Activated T-cell treated with anti-CD3 and anti-CD28 coated beads, Interleukin-2, amount 50 U/mL, for 1 hour (primary cell): ENCODE results near the gene CNIH3.

Experiments
- DNase-seq: peaks from one replicate; pipeline ENCODE4 v3.0.0-alpha.2; 2020

CNIH3 gene

DNA sequence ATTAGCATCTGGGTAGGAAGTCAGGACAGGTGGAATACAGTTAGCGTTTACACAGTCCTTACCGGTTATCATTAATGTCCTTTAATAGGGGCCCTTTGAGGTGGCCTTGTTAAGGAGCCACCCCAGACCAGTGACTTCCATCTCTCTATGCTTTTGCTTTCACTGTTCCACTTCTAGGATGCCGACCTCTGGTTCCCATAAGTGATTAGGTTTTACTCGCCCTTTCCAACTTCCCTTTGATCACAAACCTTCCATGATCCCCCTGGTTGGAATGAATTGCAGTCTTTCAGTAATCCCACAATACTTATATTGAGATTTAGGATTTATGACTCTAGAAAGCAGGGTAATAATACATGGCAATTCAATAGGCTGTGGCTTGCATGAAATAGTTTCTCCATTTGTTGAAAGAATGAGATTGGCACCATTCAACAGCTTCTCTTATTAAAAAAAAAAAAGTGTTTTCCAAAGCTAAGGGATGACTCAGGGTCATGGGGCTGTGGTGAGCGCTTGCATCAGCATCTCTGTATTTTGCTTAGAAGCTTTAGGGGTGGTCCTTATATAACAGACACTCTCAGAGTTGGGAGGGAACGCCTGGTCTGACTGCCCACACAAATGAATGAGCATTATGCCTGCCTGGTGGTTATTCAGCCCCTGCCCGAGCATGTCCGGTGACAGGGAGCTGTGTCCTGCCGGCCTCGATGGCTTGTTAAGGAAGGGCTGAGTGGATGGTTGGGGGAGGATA is 110.5 kb downstream of the CNIH3 start:
- DNase-seq = no peak

DNA sequence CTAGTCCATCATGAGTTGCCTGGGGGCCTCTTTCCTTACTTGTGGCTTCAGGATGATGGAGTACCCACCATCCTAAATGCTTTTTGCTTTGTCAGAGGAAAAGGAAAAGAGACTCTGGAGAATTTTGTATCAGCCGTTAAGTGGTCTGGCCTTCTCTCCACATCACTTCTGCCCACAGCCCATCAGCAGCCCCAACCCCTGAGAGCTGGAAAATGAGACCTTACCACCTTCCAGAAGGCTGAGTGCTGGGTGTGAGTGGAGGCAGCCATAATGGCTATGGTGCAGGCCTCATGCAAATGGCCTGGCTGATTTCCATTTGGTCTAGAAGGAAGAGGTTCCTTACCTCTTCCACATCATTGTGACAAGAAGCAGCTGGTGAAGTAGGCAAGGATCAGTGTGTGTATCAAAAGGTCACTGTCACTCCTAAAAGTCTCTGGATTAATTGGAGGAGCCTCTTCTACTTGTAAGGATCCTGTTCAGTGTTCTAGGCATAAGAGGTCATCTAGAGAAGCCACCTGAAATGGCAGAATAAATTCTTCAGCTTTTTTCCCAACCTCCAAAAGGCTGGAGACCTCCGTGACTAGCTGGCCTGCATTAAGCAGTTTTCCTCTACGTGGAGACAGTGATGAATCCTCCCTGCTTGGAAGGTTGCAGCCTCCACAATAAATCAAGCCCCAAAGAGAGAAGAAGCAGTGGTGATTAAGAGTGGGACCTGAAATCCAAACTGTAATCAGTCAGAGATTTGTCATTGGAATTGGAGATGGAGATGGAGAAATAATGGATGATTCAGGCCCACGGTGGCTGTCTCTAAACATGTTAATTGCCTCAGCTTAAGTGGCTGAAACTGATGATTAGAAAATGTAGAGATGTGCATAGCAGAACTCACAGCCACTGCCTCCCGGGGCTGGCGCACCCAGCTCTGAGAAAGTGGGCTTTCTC is 111.5 kb downstream of the CNIH3 start:
- DNase-seq = no peak

DNA sequence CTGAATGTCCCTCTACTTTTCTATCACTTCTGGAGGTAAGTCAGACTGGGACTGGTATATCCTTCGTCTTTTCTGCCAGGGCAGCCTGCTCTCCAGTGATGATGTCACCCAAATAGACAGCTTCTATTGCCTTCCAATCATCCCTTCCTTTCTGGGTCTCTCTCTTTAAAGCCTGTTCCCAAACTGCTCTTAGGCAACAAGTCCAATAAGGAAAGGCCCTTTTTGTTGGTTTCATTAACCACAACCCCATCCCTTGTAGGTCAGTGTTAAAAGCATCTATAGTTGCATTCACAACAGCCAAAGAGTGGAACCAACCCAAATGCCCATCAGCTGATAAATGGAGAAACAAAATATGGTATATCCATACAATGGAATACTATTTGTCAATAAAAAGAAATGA is 114.4 kb downstream of the CNIH3 start:
- no peak for DNase-seq

- no peak for DNase-seq
Observed at GRCh38 chr1:224730965-224731364, 114.8 kb downstream of the CNIH3 start.

GRCh38 chr1:224731633-224732032 is 115.5 kb downstream of the CNIH3 start:
- DNase-seq = no peak

GRCh38 chr1:224732377-224733026 is 116.4 kb downstream of the CNIH3 start:
- DNase-seq = no peak

DNA sequence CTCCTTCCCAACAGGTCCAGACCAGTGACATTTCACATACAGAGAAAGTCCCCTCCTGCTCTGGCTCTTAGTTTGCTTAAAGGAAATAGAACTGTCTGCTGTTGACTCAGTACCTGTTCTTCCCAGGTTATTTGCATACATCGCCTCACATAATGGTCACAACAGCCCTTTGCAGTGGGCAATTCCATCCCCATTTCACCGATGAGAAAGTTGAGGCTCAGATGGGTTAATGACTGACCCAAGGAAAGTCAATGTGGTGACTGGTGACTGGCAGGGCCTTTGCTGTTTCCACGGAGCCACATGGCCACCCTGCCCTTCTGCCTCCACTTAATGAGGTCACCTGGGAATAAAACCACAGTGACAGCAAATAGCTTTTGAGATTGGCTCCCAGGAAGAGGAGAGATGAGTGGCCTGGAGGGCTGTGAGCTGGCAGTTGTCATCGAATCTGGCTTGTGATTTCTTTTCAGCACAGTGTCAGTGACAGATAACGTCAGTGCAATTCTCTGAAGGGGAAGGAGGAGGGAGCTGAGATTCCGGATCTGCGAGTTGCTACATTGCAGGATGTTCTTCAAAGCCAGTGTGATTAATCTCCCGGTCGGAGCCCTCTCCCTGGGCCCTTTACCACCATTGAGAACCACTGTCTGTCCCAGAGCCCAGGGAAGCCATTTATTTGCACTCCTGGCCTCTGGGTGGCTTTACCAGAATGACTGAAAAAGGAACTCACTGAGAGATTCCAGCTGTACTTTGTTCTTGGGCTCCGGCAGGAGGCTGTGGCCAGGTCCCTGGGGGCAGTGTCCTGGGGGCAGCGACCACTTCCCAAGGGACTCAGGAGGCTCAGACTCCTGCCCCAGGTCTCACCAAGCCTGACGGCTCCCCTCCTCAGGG is 117.2 kb downstream of the CNIH3 start:
- DNase-seq = no peak

DNA sequence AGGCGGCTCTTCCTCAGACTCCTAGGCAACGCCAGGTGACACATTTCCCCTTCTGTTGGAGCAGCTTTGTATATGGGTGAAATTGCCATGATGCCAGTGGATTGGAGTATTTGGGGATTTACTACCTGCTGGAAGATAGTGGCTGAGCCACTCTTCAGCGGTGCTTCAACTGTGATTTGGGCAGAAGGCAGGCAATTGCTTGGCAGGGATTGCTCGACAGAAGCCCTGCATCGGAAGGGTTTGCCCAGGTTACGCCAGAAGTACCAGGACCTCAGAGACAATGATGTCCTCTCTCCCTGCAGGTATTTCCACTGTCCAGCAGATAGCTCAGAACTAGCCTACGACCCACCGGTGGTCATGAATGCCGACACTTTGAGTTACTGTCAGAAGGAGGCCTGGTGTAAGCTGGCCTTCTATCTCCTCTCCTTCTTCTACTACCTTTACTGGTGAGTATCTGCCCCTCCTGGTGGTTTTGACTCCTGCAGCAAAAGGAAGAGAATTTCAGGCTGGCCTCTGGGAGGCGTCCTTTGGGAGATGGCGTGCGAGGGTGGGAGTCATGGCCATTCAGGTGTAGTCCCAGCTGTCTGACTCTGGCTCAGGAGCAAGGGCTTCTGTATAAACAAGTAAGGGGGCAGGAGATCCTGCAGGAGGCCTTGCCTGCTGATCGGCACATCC is 118.3 kb downstream of the CNIH3 start:
- no peak for DNase-seq

- DNase-seq = no peak
Observed at GRCh38 chr1:224735159-224735558, 119.0 kb downstream of the CNIH3 start.

DNA sequence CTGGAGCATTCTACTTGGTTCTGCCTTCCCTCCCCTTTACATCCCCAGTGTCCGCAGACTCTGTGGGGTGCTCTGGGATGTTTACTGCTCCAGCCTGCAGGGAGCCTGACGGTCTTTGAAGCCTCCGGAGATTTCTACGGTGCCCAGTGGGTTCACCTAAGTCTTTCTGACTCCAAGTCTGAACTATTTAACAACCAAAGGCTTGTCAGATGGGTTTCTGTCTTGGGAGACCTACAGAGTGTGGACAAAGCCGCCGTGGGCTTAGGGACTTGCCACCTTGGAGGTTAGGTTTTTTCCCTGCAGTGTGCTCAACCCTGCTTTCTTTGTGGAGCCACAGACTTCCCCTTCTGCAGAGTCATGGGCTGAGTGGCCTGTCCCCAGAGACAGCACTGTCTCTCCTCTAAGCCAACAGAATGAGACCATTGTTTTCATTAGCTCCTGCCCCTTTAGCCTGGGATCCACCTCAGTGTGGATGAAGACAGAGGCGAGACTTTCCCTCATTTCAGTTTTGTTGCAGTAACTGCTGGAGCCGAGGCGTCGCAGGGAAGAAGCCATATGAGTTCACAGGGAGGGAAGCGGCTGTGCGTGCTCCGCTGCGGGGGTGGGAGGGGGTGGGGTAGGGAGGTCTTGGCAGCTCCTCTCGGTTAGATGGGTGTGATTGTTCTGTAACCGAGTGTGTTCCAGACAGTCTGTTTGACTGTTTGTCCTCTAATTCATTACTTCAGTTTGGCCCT is 120.7 kb downstream of the CNIH3 start:
- no peak for DNase-seq

GRCh38 chr1:224737353-224737727 is 121.2 kb downstream of the CNIH3 start:
- no peak for DNase-seq

DNA sequence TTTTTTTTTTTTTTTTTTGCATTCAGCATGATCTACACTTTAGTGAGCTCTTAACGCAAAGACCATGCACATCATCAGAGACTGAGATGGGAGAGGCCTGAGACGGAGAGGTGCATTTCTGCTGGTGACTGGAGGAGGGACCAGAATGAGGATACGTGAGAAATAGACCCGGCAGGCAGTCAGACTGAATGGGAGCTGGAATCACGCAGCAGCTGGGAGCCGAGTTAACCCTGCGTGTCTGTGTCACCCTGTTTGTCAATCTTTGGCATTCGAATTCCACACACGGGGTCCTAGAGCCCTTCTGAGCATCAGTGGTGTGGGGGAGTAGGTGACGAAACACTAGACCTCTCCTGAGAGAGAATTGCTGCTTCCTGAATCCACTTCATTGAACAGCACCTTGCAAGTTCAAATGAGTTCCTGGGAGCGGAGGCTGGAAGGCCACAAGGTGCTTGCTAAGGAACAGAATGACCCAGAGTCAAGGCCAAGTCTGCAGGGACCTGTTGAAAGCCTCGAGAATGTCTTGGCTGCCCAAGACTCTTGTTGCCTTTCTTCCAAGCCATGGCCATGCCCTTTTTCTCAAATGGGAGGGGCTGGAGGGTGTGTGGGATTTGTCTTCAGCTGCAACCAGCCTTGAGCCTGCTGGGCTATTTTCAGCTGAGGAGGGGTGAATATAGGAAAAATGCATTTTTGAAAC is 123.3 kb downstream of the CNIH3 start:
- DNase-seq = no peak

DNA sequence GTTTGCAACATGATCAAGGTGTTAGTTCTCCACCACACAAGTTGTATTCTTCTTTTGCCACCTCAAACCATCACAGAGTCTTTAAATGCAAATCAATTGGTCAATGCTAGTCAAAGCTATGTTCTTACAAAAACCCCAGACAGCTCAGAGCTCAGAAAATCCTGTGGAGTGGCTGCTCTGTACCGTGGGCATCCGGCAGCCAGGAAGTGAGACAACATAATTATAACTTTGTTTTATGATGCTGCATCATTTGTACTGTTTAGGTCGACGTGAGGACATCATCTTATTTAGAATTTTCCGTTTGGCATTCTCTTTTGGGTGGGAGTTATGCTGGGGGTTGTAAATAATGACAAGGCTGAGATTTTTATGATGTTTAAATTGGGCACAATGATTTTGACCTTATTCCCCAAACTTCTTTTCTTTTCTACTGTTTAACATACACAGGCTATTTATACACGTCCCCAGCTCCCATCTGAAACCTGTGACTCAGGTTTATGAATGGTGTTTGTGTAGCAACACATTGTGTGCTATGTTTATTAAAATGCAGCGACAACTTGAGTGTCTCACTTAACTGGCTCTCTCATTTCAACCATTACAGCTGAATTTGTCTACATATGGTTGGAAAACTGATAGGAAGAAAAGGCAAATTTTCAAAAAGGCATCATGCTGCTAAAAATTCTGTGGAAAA is 124.0 kb downstream of the CNIH3 start:
- no peak for DNase-seq

- DNase-seq = no peak
Observed at GRCh38 chr1:224740685-224741052, 124.6 kb downstream of the CNIH3 start.

DNA sequence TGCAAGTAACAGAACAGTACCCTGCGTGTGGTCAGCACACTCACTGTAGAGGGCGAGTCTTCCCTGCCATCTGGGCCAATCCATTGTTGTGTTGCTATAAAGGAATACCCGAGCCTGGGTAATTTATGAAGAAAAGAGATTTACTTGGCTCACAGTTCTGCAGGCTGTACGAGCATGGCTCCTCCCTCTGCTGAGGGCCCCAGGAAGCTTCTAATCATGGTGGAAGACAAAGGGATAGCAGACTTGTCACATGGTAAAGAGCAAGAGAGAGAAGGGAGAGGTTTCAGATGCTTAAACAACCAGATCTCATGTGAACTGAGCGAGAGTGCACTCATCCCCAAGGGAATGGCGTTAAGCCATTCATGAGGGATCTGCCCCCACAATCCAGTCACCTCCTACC is 126.2 kb downstream of the CNIH3 start:
- no peak for DNase-seq

DNA sequence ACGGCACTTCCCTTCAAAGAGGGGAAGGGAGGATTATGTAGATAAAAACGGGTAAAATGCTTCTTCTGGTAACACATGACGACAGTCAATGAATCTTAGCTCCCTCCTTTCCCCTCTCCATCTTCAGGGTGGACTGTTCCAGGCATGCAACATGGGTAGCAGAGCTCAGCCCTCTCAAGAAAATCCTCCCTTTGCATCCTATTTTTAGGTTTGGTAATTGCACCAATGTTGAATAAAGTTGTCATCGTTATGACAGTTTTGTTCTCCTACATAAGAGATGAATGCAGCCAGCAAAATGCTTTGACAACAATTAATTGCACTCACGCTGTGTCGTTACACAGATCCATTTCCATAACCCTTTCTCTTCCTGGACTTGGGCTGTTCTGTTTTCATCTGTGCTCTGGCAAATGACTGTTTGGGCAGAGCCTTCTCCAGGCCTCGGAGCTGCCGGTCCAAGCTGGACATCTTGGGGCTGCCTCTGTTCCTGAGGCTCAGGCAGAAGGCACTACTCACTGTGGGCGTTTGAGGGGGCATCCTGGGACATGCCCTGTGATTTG is 127.6 kb downstream of the CNIH3 start:
- no peak for DNase-seq

GRCh38 chr1:224744521-224744920 is 128.4 kb downstream of the CNIH3 start:
- DNase-seq = no peak

GRCh38 chr1:224745394-224745793 is 129.3 kb downstream of the CNIH3 start:
- DNase-seq = no peak

GRCh38 chr1:224745924-224746323 is 129.8 kb downstream of the CNIH3 start:
- no peak for DNase-seq

DNA sequence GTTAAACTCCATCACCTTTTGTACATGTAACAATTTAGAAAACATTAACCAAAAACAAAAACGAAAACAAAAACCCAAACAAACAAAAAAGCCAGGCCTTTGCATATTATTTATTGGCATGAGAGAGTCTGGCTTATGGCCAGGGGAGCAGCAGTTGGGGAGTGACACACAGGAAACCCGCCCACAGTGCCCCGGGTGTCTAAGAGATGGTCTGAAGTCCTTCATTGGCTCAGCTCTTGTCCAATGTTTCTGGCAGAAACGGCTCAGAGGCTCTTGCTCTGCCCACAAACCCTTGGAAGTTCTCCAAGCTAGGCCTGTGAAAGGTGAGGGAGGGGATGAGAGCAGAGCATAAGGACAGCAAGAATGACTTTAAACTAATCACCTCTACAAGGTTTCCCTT is 131.5 kb downstream of the CNIH3 start:
- no peak for DNase-seq
